RPMI8226 (cell line): ENCODE measurements around the gene GALNT2.

Source experiments
- DNase-seq: peaks from one replicate; pipeline ENCODE4 v3.0.0-alpha.2; 2015

GALNT2 gene

DNA sequence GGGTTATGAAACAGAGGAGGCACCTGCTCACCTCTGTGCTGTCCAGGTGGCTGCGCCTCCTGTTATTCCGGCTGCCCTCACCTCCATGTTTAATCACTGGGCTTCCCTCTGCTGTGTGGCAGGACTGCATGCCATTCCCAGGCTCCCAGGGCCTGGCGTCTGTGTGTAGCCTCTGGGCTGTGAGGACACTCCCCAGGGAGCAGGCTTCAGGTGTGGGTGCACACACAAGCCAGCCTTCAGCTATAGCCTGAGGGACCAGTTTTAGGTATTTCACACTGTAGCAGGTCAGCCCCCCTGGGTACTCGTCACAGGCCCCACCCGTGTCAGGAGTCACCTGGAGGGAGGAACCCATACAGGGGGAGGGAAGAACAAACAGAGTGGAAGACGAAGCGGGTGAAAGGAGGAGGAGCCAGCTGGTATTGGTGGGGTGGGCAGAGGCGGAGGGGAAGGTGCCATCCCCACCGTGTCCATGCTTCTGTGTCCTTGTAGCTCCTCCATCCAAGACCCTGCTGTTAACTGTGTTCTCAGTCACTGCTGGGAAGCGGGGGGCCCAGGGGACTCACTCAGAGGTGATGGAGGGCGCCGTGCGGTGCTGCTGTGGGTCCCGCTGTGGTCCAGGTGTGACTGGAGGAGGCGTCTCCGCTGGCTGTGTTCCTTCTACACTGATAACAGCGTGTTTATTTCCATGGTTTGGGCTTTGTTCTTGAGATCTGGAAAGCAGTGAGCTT, 200.5 kb downstream of the GALNT2 start:
- DNase-seq: no peak

GRCh38 chr1:230268371-230269170, 201.5 kb downstream of the GALNT2 start:
- peak; percentile 30 for DNase-seq

- no peak for DNase-seq
Observed at GRCh38 chr1:230270185-230270558, 203.1 kb downstream of the GALNT2 start.

- no peak for DNase-seq
Observed at GRCh38 chr1:230270559-230271281, 203.7 kb downstream of the GALNT2 start.

GRCh38 chr1:230271300-230272035, 204.4 kb downstream of the GALNT2 start:
- DNase-seq: no peak

DNA sequence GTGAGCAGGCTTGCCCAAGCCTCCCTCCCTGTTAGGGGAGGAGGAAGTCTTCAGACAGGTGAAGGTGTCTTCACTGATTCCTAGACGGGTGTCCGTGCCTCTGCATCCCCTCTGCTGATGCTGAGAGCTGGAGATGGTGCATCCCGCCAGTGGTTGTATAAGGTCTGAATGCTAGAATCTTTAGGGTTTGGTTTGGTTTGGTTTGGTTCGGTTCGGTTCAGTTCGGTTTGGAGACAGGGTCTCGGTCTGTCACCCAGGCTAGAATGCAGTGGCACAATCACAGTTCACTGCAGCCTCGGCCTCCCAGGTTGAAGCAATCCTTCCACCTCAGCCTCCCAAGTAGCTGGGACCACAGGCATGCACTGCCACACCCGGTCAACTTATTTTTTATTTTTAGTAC, 205.5 kb downstream of the GALNT2 start:
- no peak for DNase-seq

DNA sequence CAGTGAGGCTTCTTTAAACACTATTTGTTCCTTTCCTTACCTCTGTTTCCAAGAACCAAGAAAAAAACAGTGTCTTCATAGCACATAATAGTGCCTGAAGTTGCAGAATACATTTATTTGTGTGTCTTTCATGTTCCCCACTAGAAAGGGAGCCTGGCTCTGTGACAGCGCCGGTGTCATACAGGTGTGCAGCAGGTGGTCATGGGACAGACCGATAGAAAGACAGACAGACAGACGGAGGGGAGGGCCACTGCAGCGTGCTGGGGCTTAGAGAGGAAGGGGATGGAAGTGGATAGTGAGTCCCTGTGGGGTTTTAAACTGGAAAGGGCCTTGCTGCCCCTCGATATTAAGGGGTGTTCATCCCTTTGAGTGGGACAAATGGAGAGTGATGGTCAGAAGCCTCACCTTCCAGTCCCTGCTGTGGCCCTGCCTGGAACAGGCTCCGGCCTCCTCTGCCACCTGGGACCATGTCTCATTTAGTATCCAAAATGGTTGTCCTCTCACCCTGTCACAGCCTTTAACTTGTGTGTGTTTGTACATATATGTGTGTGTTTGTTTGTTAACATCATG, 206.2 kb downstream of the GALNT2 start:
- DNase-seq: no peak

- DNase-seq: no peak
Observed at GRCh38 chr1:230274254-230274653, 207.2 kb downstream of the GALNT2 start.

- no peak for DNase-seq
Observed at GRCh38 chr1:230276401-230276800, 209.4 kb downstream of the GALNT2 start.

DNA sequence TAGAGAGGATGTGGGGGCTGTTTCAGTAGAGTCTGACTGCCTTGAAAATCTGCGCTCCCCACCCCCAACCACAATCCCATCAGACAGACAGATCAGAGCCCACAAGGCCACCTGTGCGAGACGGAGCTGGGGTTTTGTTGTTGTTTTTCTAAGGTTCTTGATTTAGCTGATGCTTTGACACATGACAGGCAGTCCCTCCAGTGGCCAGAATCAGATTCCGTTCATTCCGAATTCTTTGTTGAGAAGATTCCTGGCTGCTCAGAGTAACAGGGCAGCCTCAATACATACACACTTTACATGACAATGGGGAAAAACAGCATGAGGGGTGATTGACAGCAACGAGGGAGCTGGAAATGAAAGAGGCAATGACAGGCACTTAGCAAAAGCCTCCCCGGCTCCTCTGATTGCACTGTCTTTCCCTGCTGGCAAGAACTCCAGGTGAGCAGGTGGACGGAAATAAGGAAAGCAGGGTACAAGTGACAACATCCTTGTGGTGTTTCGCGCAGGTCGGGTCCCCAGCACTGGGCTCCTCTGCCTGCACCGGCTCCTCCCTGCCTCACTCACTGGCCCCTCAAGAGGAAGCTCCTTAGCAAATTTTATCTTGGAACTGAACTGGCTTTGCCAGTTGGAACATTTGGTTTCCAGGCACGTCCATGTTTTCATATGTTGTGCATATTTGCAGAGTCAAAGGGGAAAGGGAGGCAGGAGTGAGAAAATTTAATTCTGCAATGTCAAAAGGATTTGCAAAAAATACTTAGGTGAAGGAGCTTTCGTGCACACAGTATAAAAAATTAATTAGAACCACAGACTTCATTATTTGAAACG, 210.4 kb downstream of the GALNT2 start:
- DNase-seq: no peak

DNA sequence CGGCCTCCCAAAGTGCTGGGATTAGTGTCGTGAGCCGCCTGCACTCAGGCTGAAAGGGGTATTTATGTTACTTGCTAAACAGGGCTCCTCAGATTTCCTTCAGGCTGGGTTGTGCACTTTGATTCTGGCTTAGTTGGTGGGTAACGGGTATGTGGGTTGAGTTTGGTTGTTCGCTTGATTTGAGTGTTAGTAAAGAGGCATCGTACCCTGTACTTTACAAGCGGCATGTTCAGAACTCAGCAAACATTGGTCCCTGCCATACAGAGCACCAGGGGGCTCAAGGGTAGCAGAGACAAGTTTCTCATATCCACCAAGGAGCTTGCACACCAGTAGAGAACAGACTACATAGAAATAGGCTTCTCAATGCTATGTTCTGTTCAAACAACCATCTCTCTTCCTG, 211.3 kb downstream of the GALNT2 start:
- no peak for DNase-seq

DNA sequence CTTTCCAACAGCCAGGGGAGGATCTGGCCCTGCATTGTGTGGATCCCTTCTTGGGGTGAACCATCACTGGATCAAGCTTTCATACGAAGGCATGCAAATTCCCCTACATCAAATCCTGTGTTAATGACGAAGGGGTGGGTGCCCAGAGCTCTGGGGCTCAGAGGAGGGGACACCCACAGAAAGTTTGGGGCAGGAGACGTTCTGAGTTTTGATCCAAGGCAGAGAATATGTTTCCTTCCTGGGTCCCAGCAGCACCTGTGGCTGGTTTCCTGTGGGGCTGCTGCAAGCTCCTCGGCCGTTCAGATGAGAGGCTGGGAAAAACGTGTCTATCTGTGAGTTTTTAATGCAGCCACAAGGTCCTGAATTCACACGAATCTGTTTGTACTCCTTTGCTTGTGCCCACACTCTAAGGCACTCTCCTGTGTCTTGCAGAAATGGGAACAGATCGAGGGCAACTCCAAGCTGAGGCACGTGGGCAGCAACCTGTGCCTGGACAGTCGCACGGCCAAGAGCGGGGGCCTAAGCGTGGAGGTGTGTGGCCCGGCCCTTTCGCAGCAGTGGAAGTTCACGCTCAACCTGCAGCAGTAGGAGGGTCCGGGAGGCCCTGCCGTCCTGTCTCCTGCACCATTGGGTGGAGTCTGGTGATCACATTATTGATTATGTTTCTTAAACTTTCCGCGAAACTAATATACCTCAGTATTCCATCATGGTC, 212.0 kb downstream of the GALNT2 start:
- DNase-seq: no peak

GRCh38 chr1:230279583-230279945, 212.5 kb downstream of the GALNT2 start:
- DNase-seq: no peak

DNA sequence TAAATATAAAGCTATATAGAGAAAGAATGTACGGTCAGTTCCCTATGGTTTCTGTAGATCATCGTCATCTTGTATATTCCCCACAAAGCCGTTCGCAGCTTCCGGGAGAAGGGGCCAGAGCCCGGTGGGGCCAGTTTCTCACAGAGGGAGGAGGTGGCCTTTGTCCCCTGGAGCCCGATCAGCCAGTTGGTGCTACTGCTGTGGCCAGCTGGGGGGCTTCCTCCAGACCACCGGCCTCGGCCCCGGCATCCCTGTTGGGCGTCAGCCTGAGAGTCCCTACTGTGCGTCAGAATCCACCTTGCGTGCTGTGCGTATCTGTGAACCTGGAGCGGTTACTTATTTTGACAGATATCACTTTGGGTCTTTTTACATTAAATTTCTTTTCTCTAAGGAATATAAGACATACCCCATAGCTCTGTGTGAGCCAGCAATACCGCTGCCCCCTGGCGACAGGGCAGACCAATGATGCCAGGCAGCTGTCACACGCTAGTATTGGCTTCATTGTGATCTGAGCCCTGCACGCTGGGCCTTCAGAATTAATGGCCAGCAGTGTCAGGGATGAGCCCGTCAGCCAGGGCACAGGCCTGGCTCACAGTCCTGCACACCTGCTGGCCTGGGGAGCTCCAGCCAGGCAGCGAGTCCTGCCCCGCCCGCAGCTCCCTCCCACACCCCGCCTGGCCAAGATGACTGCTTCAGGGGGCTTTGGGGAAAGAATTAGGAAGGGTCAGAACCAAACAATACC, 213.2 kb downstream of the GALNT2 start:
- no peak for DNase-seq

GRCh38 chr1:230280906-230281413, 213.9 kb downstream of the GALNT2 start:
- DNase-seq: no peak

- no peak for DNase-seq
Observed at GRCh38 chr1:230281556-230281955, 214.5 kb downstream of the GALNT2 start.

- no peak for DNase-seq
Observed at GRCh38 chr1:230282157-230282556, 215.1 kb downstream of the GALNT2 start.

GRCh38 chr1:230283678-230284077, 216.6 kb downstream of the GALNT2 start:
- no peak for DNase-seq

DNA sequence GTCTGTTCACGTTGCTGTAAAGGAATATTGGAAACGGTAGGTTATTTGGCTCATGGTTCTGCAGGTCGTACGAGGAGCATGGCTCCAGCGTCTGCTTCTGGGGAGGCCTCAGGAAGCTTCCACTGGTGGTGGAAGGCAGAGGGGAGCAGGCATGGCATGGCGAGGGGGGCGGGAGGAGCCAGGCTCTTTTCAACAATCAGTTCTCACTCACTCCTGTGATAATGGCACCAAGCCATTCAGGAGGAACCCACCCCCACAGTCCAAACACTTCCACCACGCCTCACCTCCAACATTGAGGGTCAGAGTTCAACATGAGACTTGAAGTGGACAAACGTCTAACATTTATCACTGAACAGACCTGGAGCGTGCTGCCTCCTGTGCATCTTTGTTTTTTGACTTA, 217.9 kb downstream of the GALNT2 start:
- DNase-seq: no peak

- DNase-seq: no peak
Observed at GRCh38 chr1:230285351-230285750, 218.3 kb downstream of the GALNT2 start.
